ENCODE data around the gene DCC.

GRCh38 chr18:52582516-52582915 is 242.5 kb downstream of the DCC start:
- no peak for TF ChIP-seq EP300 (IDR thresholded peaks at IDR 0.05)
- no peak for TF ChIP-seq CTCF (IDR thresholded peaks at IDR 0.05)
- no peak for TF ChIP-seq POLR2A (IDR thresholded peaks at IDR 0.05)

All from tibial nerve (tissue), 4 donors.